NCI-H2227 (cell line): ENCODE measurements around the gene TRRAP.
"Not testable (repeated sequence)": the region's sequence is repeated elsewhere in the genome, so short reads cannot be mapped to it uniquely, and the experiment has no call there.

Source experiments
- DNase-seq: peaks from one replicate; lab custom pipeline; 2025; ENCODE audit not compliant: unreplicated experiment; lab: John Stamatoyannopoulos, UW

The TRRAP gene

GRCh38 chr7:99044858-99045257, 166.5 kb downstream of the TRRAP start:
- not testable (repeated sequence) for DNase-seq

GRCh38 chr7:99046262-99046661, 167.9 kb downstream of the TRRAP start:
- not testable (repeated sequence) for DNase-seq

- no peak for DNase-seq
Measured at GRCh38 chr7:99046722-99047121, 168.4 kb downstream of the TRRAP start.

- DNase-seq, result no peak
Measured at GRCh38 chr7:99047526-99048077, 169.3 kb downstream of the TRRAP start.

- no peak for DNase-seq
Measured at GRCh38 chr7:99050971-99051370, 172.6 kb downstream of the TRRAP start.

- no peak for DNase-seq
Measured at GRCh38 chr7:99054781-99055180, 176.4 kb downstream of the TRRAP start.

- no peak for DNase-seq
Measured at GRCh38 chr7:99061001-99061776, 182.9 kb downstream of the TRRAP start.
